Vagina (tissue), 2 donors: ENCODE data around the gene LRRC4.

ENCODE experiments used
- CTCF ChIP-seq, 3 experiments: fragments of 450-650 bp in 2 of 3; fragments of 200-600 bp in 1 of 3; sonication (generic) in 1 of 3; IDR thresholded peaks; one replicate each; pipeline ENCODE4 v1.5.1; 2017 to 2019; ENCODE audit warnings: antibody characterized with exemption in 3 of 3, mild to moderate bottlenecking in 2 of 3, moderate library complexity in 2 of 3
- POLR2A ChIP-seq, 2 donors: fragments of 450-650 bp; IDR thresholded peaks; one replicate each; pipeline ENCODE4 v1.6.1; 2017; ENCODE audit warnings: antibody characterized with exemption in 2 of 2, mild to moderate bottlenecking in 2 of 2, moderate library complexity in 2 of 2

DNA sequence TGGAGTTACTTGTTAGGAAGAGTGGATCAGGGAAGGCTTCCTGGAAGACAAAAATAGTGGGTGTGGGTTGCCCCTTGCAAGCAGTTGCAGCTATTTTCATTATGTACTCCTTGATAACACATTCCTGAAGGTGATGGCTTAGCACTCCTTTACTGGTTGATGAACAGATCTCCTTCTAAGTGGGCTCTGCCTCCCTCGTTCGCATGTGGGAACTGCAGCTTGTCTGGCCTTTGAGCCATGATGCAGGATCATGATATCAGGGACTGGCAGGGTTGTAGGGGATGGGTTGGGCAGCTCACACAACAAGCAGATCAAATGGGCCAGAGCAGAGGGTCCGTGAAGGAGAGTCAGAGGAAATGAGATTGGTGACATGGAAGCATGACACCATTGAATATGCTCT, 28.8 kb upstream of the LRRC4 start:
- TF ChIP-seq CTCF (IDR thresholded peaks at IDR 0.05), result no peak
- TF ChIP-seq POLR2A (IDR thresholded peaks at IDR 0.05), result no peak
